ENCODE results near the gene CYB5R3. TPM values are rescaled to one million over a fixed set of nuclear protein-coding genes. Genes with fewer than 3 reads are reported as not detected.

CYB5R3 gene
- total and polyA plus RNA-seq, 2 experiments from 2014 or later = 378 to 907 TPM

GRCh38 chr22:42613872-42614301 lies 35.3 kb downstream of the CYB5R3 start:
- Histone ChIP-seq H3K4me3 (peak overlapping the region; percentile 84), H3K4me1 (ENCODE audit: insufficient read depth) (peaks cover 46% of the 10 kb centered on the region), H3K27ac (peak overlapping the region; percentile 97), H3K4me2 (ENCODE audit: unreplicated experiment) (peak overlapping the region; percentile 85), H3K9ac (peak overlapping the region; percentile 93), H2AFZ (peak overlapping the region; percentile 49; the same call in 1 of the 2 replicates), H3F3A (ENCODE audit: insufficient read depth) (peaks cover 42% of the 10 kb centered on the region), H4K20me1 (ENCODE audit: insufficient read depth) (no peaks in the 10 kb centered on the region), H3K27me3 (replicated peaks; ENCODE audit: insufficient read depth) (no peaks in the 10 kb centered on the region), H3K36me3 (ENCODE audit: low read depth) (no peaks in the 10 kb centered on the region), H3K9me2 (ENCODE audit: insufficient read depth) (no peaks in the 10 kb centered on the region), H3K79me2 (ENCODE audit: insufficient read depth) (peaks cover 51% of the 10 kb centered on the region), H3K9me3 (ENCODE audit: low read depth) (no peaks in the 10 kb centered on the region)
- peak; percentile 72 for DNase-seq
- in situ Hi-C loops (cut with MboI) = no loop called here
- WGBS, 2 experiments (ENCODE audit: low coverage in 1 of 2, low lambda C conversion rate in 2 of 2, missing lambda C conversion rate in 2 of 2) = 0 to 2% methylated on average over 10 of the region's 10 CpGs
- TF ChIP-seq EZH2phosphoT487 (IDR thresholded peaks at IDR 0.05; ENCODE audit: insufficient read depth, low read depth) (no peak), EZH2 (IDR thresholded peaks at IDR 0.05; ENCODE audit: insufficient read depth, poor library complexity, severe bottlenecking) (no peak)

- peak overlapping the region; percentile 84; the same call in 1 of the 2 replicates for H3K4me3 ChIP-seq
- in situ Hi-C loops (cut with MboI) = no loop called here
- no peaks in the 10 kb centered on the region for H4K20me1 ChIP-seq (ENCODE audit: insufficient read depth)
- 0 out of 2 replicates have a peak overlapping the region, but pooled peaks have one; percentile 93 for H3K9ac ChIP-seq
- no peaks in the 10 kb centered on the region for H3K9me3 ChIP-seq (ENCODE audit: low read depth)
- peaks cover 47% of the 10 kb centered on the region for H3K4me1 ChIP-seq (ENCODE audit: insufficient read depth)
- 84 to 87% methylated on average over 11 of the region's 11 CpGs for WGBS, 2 experiments (ENCODE audit: low coverage in 1 of 2, low lambda C conversion rate in 2 of 2, missing lambda C conversion rate in 2 of 2)
- H2AFZ ChIP-seq = no peak overlapping the region
- no peaks in the 10 kb centered on the region for H3K36me3 ChIP-seq (ENCODE audit: low read depth)
- peaks cover 66% of the 10 kb centered on the region for H3K79me2 ChIP-seq (ENCODE audit: insufficient read depth)
- no peaks in the 10 kb centered on the region for H3K9me2 ChIP-seq (ENCODE audit: insufficient read depth)
- no peak for DNase-seq
- no peaks in the 10 kb centered on the region for H3K27me3 ChIP-seq (replicated peaks; ENCODE audit: insufficient read depth)
- TF ChIP-seq EZH2 (IDR thresholded peaks at IDR 0.05; ENCODE audit: insufficient read depth, poor library complexity, severe bottlenecking) (no peak), EZH2phosphoT487 (IDR thresholded peaks at IDR 0.05; ENCODE audit: insufficient read depth, low read depth) (no peak)
- peak overlapping the region; percentile 97; the same call in 1 of the 2 replicates for H3K27ac ChIP-seq
- peaks cover 47% of the 10 kb centered on the region for H3F3A ChIP-seq (ENCODE audit: insufficient read depth)
- H3K4me2 ChIP-seq (ENCODE audit: unreplicated experiment) = peak overlapping the region; percentile 85
Observed at GRCh38 chr22:42612336-42612735, 36.9 kb downstream of the CYB5R3 start.

- in situ Hi-C loops (cut with MboI) = no loop called here
- Histone ChIP-seq H3K36me3 (ENCODE audit: low read depth) (no peaks in the 10 kb centered on the region), H2AFZ (no peak overlapping the region), H3K9ac (no peak overlapping the region), H3K9me2 (ENCODE audit: insufficient read depth) (no peaks in the 10 kb centered on the region), H3K79me2 (ENCODE audit: insufficient read depth) (peaks cover 79% of the 10 kb centered on the region), H3K4me2 (ENCODE audit: unreplicated experiment) (peak overlapping the region; percentile 30), H3K27me3 (replicated peaks; ENCODE audit: insufficient read depth) (no peaks in the 10 kb centered on the region), H3F3A (ENCODE audit: insufficient read depth) (peaks cover 37% of the 10 kb centered on the region), H3K27ac (peak overlapping the region; percentile 9; the same call in 1 of the 2 replicates), H3K4me1 (ENCODE audit: insufficient read depth) (peaks cover 47% of the 10 kb centered on the region), H4K20me1 (ENCODE audit: insufficient read depth) (no peaks in the 10 kb centered on the region), H3K4me3 (no peak overlapping the region), H3K9me3 (ENCODE audit: low read depth) (no peaks in the 10 kb centered on the region)
- TF ChIP-seq EZH2 (IDR thresholded peaks at IDR 0.05; ENCODE audit: insufficient read depth, poor library complexity, severe bottlenecking) = no peak
- no peak for TF ChIP-seq EZH2phosphoT487 (IDR thresholded peaks at IDR 0.05; ENCODE audit: insufficient read depth, low read depth)
- 47 to 70% methylated on average over 1 of the region's 1 CpG for WGBS, 2 experiments (ENCODE audit: low coverage in 1 of 2, low lambda C conversion rate in 2 of 2, missing lambda C conversion rate in 2 of 2)
- DNase-seq = peak; percentile 70
Observed at GRCh38 chr22:42611051-42611450, 38.1 kb downstream of the CYB5R3 start.

GRCh38 chr22:42610186-42610585 lies 39.0 kb downstream of the CYB5R3 start:
- Histone ChIP-seq H3K9ac (no peak overlapping the region), H3K4me1 (ENCODE audit: insufficient read depth) (peaks cover 43% of the 10 kb centered on the region), H3K4me3 (no peak overlapping the region), H2AFZ (no peak overlapping the region), H4K20me1 (ENCODE audit: insufficient read depth) (no peaks in the 10 kb centered on the region), H3K27ac (no peak overlapping the region), H3K79me2 (ENCODE audit: insufficient read depth) (peaks cover 87% of the 10 kb centered on the region), H3K4me2 (ENCODE audit: unreplicated experiment) (no peak overlapping the region), H3K27me3 (replicated peaks; ENCODE audit: insufficient read depth) (no peaks in the 10 kb centered on the region), H3K9me2 (ENCODE audit: insufficient read depth) (no peaks in the 10 kb centered on the region), H3K36me3 (ENCODE audit: low read depth) (peaks cover 5% of the 10 kb centered on the region; the same call in 1 of the 2 replicates), H3K9me3 (ENCODE audit: low read depth) (no peaks in the 10 kb centered on the region), H3F3A (ENCODE audit: insufficient read depth) (peaks cover 30% of the 10 kb centered on the region)
- no peak for DNase-seq
- WGBS, 2 experiments (ENCODE audit: low coverage in 1 of 2, low lambda C conversion rate in 2 of 2, missing lambda C conversion rate in 2 of 2) = 66 to 68% methylated on average over 5 of the region's 5 CpGs
- in situ Hi-C loops (cut with MboI) = no loop called here
- TF ChIP-seq EZH2 (IDR thresholded peaks at IDR 0.05; ENCODE audit: insufficient read depth, poor library complexity, severe bottlenecking) (no peak), EZH2phosphoT487 (IDR thresholded peaks at IDR 0.05; ENCODE audit: insufficient read depth, low read depth) (no peak)
